HepG2 (cell line): Measurements from ENCODE around the gene CHCHD6. TPM values are rescaled to one million over a fixed set of nuclear protein-coding genes. Genes with fewer than 3 reads are reported as not detected.
A peak's percentile ranks its signal among the peaks of the same experiment; 100 is the strongest.

Experiments used
- HINFP ChIP-seq: sonication (generic); formaldehyde crosslinking; IDR thresholded peaks from 2 replicates; pipeline ENCODE4 v1.4.0; 2020; ENCODE audit warnings: low read depth, mild to moderate bottlenecking, missing genetic modification reagents
- HNF4G ChIP-seq, 2 experiments: sonication (generic) in 1 of 2; formaldehyde crosslinking in 1 of 2; IDR thresholded peaks; 2 replicates each; pipeline versions ENCODE4 v1.4.0 to v1.6.1; 2011 to 2020; ENCODE audit warnings: borderline replicate concordance in 2 of 2, low read depth in 2 of 2, mild to moderate bottlenecking in 2 of 2, low read length in 1 of 2, missing genetic modification reagents in 1 of 2, moderate library complexity in 1 of 2
- IKZF4 ChIP-seq: sonication (generic); formaldehyde crosslinking; IDR thresholded peaks from 2 replicates; pipeline ENCODE4 v1.5.1; 2020; ENCODE audit warnings: borderline replicate concordance, mild to moderate bottlenecking, low read depth, missing genetic modification reagents; ENCODE audit errors: not compliant biosample characterization
- ISL2 ChIP-seq: sonication (generic); formaldehyde crosslinking; IDR thresholded peaks from 2 replicates; pipeline ENCODE4 v1.5.0; 2020; ENCODE audit warnings: missing genetic modification reagents
- ISX ChIP-seq: sonication (generic); formaldehyde crosslinking; conservative IDR thresholded peaks from 2 replicates; pipeline ENCODE4 v1.5.0; 2020; ENCODE audit warnings: missing genetic modification reagents
- KDM5A ChIP-seq: fragments of 200-600 bp; sonication (generic); IDR thresholded peaks from 2 replicates; pipeline ENCODE4 v1.7.0; 2018; ENCODE audit warnings: antibody characterized with exemption, mild to moderate bottlenecking, low read length, borderline replicate concordance
- MNT ChIP-seq: fragments of 450-650 bp; IDR thresholded peaks from 2 replicates; pipeline ENCODE4 v1.6.1; 2016
- SPEN ChIP-seq: sonication (generic); formaldehyde crosslinking; IDR thresholded peaks from 2 replicates; pipeline ENCODE4 v1.5.1; 2020; ENCODE audit warnings: low read depth, mild to moderate bottlenecking, missing genetic modification reagents
- TBX3 ChIP-seq: fragments of 450-650 bp; IDR thresholded peaks from 2 replicates; pipeline ENCODE4 v1.6.1; 2017; ENCODE audit warnings: antibody characterized with exemption, mild to moderate bottlenecking, inconsistent platforms, borderline replicate concordance
- TCF12 ChIP-seq, 2 experiments: fragments of 450-650 bp in 1 of 2; sonication (generic) in 1 of 2; formaldehyde crosslinking in 1 of 2; IDR thresholded peaks; 2 replicates each; pipeline versions ENCODE4 v1.6.1 to v1.8.0; 2017 to 2022; ENCODE audit warnings: antibody characterized with exemption in 1 of 2, mild to moderate bottlenecking in 1 of 2, missing genetic modification reagents in 1 of 2, moderate library complexity in 1 of 2
- ZBTB14 ChIP-seq: sonication (generic); formaldehyde crosslinking; IDR thresholded peaks from 2 replicates; pipeline ENCODE4 v1.4.0; 2020; ENCODE audit warnings: missing genetic modification reagents
- ZNF646 ChIP-seq: sonication (generic); formaldehyde crosslinking; IDR thresholded peaks from 2 replicates; pipeline ENCODE4 v1.9.0; 2021; ENCODE audit warnings: mild to moderate bottlenecking, missing genetic modification reagents
- ZNF710 ChIP-seq: sonication (generic); formaldehyde crosslinking; IDR thresholded peaks from 2 replicates; pipeline ENCODE4 v1.5.0; 2020; ENCODE audit warnings: mild to moderate bottlenecking, missing genetic modification reagents, borderline replicate concordance
- polyA plus RNA-seq, 8 experiments: library from polyadenylated mRNA; depleted of rRNA in 3 of 8; stranded (reverse) in 7 of 8; unstranded in 1 of 8; fragments of >200 nt; fragmentation: Illumina TruSeq in 4 of 8; extraction: Trizol in 4 of 8; gene quantifications; 2 replicates each; pipeline versions ENCODE4 v1.2.1 to v1.2.3, GENCODE V29; 2011 to 2016; ENCODE audit warnings: low read depth in 4 of 8, missing spikeins in 1 of 8, mixed read lengths in 1 of 8; ENCODE audit not compliant: insufficient read depth in 1 of 8
- total RNA-seq, 5 experiments: library from RNA; depleted of rRNA; stranded (reverse); fragments of >200 nt; fragmentation: Illumina TruSeq; extraction: Trizol; gene quantifications; 2 replicates each; pipeline ENCODE4 v1.2.3, GENCODE V29; 2016; ENCODE audit warnings: low read depth in 1 of 5

CHCHD6 gene
- total and polyA plus RNA-seq, 2 of the 13 experiments (the other 11 are each of a cell fraction or from before 2014, with no cell fraction given) = 20.3 to 20.8 TPM

DNA sequence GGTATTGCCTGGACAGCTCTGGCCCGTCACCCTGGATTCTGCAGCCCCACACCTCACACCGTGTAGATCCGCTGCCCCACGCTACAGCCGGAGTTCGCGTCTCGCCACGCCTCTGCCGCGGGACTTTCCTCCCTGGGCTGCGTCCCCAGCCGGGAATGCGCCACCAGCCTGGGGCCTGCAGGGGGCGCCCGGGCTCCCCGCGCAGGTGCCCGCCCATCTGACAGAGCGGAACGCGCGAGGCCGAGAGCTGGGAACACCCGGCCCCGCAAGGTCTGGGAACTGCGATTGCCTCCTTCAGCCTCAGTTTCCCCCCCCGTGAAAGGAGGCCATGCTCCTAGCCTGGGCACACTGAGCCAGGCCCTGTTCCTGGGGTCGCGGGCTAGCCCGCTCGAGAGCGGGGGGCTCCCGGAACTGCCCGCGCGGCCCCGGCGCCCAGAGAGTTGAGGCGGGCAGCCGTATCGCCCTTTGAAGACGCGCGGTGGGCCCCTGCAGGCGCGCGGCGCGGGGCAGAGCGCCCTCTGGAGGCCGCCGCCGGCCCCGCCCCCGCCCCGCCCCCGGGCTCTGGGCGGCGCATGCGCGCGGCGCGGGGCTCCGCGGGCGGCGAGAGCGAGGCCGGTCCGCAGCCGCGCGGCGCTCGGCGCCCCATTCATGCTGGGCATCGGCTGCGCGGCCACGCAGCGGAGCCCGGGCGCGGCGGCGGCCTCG, 278.6 kb downstream of the CHCHD6 start, which contains the start of gene PLXNA1 (continued):
- TF ChIP-seq ZBTB14 (CRISPR knock-in tag) (peak; percentile 74), ZNF646 (peak; percentile 53), IKZF4 (CRISPR knock-in tag) (no peak), TCF12 (IDR thresholded peaks at IDR 0.05) (no peak), TCF12 (CRISPR knock-in tag; IDR thresholded peaks at IDR 0.05) (0 out of 2 replicates have a peak, but pooled peaks have one; percentile 54), HINFP (CRISPR knock-in tag) (0 out of 2 replicates have a peak, but pooled peaks have one; percentile 29), ISX (CRISPR knock-in tag) (no peak; the same call in 1 of the 2 replicates), KDM5A (no peak), HNF4G (IDR thresholded peaks at IDR 0.05; ENCODE audit: borderline replicate concordance, low read depth, low read length) (no peak), HNF4G (CRISPR knock-in tag; IDR thresholded peaks at IDR 0.05; ENCODE audit: borderline replicate concordance, low read depth) (peak; percentile 39; the same call in 1 of the 2 replicates), MNT (no peak), ZNF710 (peak; percentile 77; the same call in 1 of the 2 replicates), ISL2 (CRISPR knock-in tag) (peak; percentile 56; the same call in 1 of the 2 replicates), TBX3 (peak; percentile 42; the same call in 1 of the 2 replicates), SPEN (CRISPR knock-in tag) (peak; percentile 67; the same call in 1 of the 2 replicates)
